Mesothelial cell of epicardium (in vitro differentiated cells): ENCODE results near the gene CDK5R2. TPM values are rescaled to one million over a fixed set of nuclear protein-coding genes. Genes with fewer than 3 reads are reported as not detected.

ENCODE experiments used
- DNase-seq, 2 experiments: peaks; one replicate each; pipeline ENCODE4 v3.0.0; 2021; ENCODE audit warnings: low spot score in 2 of 2; ENCODE audit not compliant: unreplicated experiment in 2 of 2
- H3K27ac Mint-ChIP-seq: 2 replicates; pipeline ENCODE4 v1.8.0; 2021; ENCODE audit warnings: mixed read lengths
- H3K27me3 Mint-ChIP-seq: 2 replicates; pipeline ENCODE4 v1.8.0; 2021; ENCODE audit warnings: low read depth, mixed read lengths
- H3K36me3 Mint-ChIP-seq: 2 replicates; pipeline ENCODE4 v1.8.0; 2021; ENCODE audit warnings: mixed read lengths
- H3K4me1 Mint-ChIP-seq: 2 replicates; pipeline ENCODE4 v1.8.0; 2021; ENCODE audit warnings: mixed read lengths
- H3K4me3 Mint-ChIP-seq: 2 replicates; pipeline ENCODE4 v1.8.0; 2021; ENCODE audit warnings: mild to moderate bottlenecking, moderate library complexity, mixed read lengths
- H3K9me3 Mint-ChIP-seq: 2 replicates; pipeline ENCODE4 v1.8.0; 2021; ENCODE audit warnings: mixed read lengths
- CTCF ChIP-seq: fragments of 200-600 bp; sonication (generic); IDR thresholded peaks from one replicate; pipeline ENCODE4 v1.5.0; 2021; ENCODE audit warnings: antibody characterized with exemption; ENCODE audit not compliant: unreplicated experiment
- total RNA-seq: library from RNA; stranded (reverse); gene quantifications from 3 replicates; pipeline ENCODE4 v1.2.1, GENCODE V29; 2021

CDK5R2 gene
- total RNA-seq, 1 donor from 2014 or later: 0.69 TPM

- Mint-ChIP-seq H3K4me3 (no peak overlapping the region), H3K36me3 (no peaks in the 10 kb centered on the region), H3K27me3 (peaks cover 95% of the 10 kb centered on the region), H3K27ac (no peak overlapping the region), H3K9me3 (no peaks in the 10 kb centered on the region), H3K4me1 (peaks cover 9% of the 10 kb centered on the region)
- no peak for DNase-seq
- no peak for TF ChIP-seq CTCF
Observed at GRCh38 chr2:219001100-219001576, 41.7 kb downstream of the CDK5R2 start.

GRCh38 chr2:219001577-219002394 is 42.3 kb downstream of the CDK5R2 start:
- Mint-ChIP-seq H3K9me3 (no peaks in the 10 kb centered on the region), H3K27ac (no peak overlapping the region)

DNA sequence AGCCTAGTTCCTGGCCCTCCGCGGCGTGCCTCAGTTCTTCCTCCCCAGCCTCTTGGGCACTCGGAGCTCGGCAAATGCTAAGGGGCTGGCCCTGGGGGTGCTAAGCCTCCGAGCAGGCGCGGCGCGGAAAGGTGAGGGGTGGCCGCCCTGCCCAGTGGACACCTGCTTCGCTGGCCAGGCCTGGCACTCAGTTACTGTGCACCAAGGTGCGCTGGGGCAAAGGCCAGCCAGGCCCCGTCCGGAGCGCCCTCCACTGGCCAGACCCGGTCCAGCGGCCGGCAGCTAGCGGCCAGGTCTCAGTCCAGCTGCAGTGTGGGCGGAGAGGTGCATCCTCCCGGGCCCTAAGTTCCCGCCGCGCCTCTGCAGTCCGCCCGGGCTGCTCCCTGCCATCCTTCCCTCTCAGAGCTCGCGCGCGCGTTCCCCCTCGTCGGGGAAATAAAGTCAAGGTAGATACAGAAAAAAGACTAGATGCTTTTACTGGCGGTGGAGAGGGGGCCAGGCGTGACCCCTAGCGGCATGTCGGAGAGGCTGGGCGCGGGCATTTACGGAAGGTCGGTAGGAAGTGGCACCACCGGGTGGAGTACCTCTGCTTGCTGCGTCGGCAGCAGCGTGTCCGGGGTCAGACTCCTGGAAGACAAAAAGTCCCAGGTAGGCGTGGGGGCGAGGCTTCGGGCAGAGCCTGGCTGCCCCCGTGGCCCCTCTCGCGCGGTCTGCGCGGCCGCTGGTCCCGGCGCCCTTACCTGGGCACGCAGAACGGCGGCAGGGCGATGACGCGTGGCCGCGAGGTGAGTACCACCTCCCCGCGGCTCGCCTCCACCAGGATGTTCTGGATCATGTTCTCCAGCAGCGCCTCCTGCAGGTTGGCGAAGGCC is 43.2 kb downstream of the CDK5R2 start:
- peak overlapping the region; percentile 57 for H3K4me3 Mint-ChIP-seq
- H3K9me3 Mint-ChIP-seq: no peaks in the 10 kb centered on the region
- H3K36me3 Mint-ChIP-seq: no peaks in the 10 kb centered on the region
- peaks cover 7% of the 10 kb centered on the region for H3K4me1 Mint-ChIP-seq
- no peak overlapping the region for H3K27ac Mint-ChIP-seq
- peak; percentile 42 for TF ChIP-seq CTCF
- H3K27me3 Mint-ChIP-seq: peaks cover 95% of the 10 kb centered on the region
- DNase-seq: peak in 1 of 2 experiments; percentile 72

More at GRCh38 chr2:219001577-219002394, 42.3 kb downstream of the CDK5R2 start:
- Mint-ChIP-seq H3K36me3 (no peaks in the 10 kb centered on the region), H3K4me3 (peak overlapping the region; percentile 37), H3K4me1 (peaks cover 7% of the 10 kb centered on the region), H3K27me3 (peaks cover 95% of the 10 kb centered on the region)
- TF ChIP-seq CTCF: no peak
- no peak for DNase-seq

DNA sequence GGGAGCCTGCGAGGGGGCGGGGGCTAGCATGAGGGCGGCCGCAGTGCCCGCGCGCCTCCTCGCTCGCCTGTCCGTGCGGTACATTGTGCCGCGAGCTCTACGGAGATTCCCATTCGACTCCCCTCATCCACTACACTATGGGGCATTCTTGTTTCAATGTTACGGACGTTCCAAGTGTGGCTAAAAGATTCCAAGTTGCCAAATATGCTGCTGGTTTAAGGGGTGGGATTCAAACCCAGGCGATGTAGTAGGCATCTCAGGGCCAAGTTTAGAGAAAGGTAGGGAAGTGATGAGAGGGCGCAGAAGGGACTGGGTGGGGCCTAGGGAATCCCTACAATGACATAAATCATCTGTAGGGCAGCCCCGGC is 43.8 kb downstream of the CDK5R2 start:
- Mint-ChIP-seq H3K4me1 (peaks cover 7% of the 10 kb centered on the region), H3K4me3 (no peak overlapping the region), H3K9me3 (no peaks in the 10 kb centered on the region), H3K36me3 (no peaks in the 10 kb centered on the region), H3K27me3 (peaks cover 95% of the 10 kb centered on the region), H3K27ac (no peak overlapping the region)
- no peak for DNase-seq
- TF ChIP-seq CTCF: peak; percentile 33

DNA sequence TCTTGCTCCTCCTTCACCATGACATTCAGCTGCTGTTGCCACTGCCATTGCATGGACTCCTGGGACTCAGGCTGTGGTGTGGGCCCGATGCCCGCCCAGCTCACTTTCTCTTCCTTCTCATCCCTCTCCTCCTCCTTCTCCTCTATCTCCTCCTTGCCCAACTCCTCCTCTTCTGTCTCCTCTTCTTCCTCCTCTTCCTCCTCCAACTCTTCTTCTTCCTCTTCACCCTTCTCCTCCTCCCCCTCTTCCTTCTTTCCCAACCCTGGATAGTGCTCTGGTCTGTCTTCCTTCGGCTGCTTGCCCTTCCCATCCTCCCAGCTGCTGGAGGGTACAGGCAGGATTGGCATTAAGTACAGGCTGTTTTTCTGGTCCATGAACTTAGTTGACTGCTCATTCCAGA is 44.5 kb downstream of the CDK5R2 start:
- Mint-ChIP-seq H3K4me3 (no peak overlapping the region), H3K4me1 (peaks cover 7% of the 10 kb centered on the region), H3K36me3 (no peaks in the 10 kb centered on the region), H3K27me3 (peaks cover 94% of the 10 kb centered on the region), H3K27ac (no peak overlapping the region), H3K9me3 (no peaks in the 10 kb centered on the region)
- no peak for DNase-seq
- no peak for TF ChIP-seq CTCF
